ENCODE measurements around the gene HEMK1.

DNA sequence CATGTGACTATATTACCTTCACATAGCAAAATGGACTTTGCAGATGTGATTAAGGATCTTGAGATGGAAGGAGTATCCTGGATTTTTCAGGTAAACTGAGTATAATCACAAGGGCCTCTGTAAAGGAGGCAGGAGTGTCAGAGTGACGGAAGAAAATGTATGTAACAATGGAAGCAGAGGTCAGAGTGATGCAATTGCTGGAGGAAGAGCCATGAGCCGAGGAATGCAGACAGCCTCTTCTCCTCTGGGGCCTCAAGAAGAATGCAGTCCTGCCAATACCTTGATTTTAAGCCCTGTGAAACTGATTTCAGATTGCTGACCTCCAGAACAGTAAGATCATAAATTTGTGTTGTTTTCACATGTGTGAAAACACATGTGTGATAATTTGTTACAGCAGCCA is 15.1 kb downstream of the HEMK1 start:
- no peak for TF ChIP-seq EZH2 (IDR thresholded peaks at IDR 0.05; ENCODE audit: borderline replicate concordance, low read length)
- TF ChIP-seq, protein P1, sequence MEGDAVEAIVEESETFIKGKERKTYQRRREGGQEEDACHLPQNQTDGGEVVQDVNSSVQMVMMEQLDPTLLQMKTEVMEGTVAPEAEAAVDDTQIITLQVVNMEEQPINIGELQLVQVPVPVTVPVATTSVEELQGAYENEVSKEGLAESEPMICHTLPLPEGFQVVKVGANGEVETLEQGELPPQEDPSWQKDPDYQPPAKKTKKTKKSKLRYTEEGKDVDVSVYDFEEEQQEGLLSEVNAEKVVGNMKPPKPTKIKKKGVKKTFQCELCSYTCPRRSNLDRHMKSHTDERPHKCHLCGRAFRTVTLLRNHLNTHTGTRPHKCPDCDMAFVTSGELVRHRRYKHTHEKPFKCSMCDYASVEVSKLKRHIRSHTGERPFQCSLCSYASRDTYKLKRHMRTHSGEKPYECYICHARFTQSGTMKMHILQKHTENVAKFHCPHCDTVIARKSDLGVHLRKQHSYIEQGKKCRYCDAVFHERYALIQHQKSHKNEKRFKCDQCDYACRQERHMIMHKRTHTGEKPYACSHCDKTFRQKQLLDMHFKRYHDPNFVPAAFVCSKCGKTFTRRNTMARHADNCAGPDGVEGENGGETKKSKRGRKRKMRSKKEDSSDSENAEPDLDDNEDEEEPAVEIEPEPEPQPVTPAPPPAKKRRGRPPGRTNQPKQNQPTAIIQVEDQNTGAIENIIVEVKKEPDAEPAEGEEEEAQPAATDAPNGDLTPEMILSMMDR (conservative IDR thresholded peaks at IDR 0.05 in 1 of 2, IDR thresholded peaks at IDR 0.05 in 1 of 2; ENCODE audit: extremely low read depth in 1 of 2, insufficient read depth in 1 of 2, low read depth in 1 of 2, low read length in 2 of 2), result no peak
